HG03575 (cell line): ENCODE measurements around the gene NDUFAF8.

Experiments used
- ATAC-seq: cut with Tn5 transposase; IDR thresholded peaks from one replicate; pipeline ENCODE4 v1.9.1; 2021; ENCODE audit not compliant: unreplicated experiment, insufficient number of reproducible peaks, low FRiP score; ENCODE audit errors: extremely low read depth

The NDUFAF8 gene

DNA sequence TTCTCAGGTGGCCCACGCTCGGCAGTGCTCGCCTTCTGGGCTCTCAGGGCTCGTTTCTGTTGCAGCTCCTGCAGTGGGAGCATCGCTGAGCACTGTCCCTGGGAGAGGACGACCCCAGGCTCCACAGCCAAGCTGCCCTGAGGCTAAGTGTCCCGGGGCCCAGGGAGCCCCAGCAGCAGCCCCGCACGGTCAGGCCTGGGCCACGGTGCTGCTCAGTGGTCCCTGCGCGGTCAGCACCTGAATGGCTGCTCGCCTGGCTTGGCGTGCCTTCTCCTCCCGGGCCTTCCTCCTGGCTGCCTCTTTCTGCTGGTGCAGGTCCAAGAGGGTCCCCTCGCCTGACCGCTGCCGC lies 39.7 kb upstream of the NDUFAF8 start:
- ATAC-seq = no peak

DNA sequence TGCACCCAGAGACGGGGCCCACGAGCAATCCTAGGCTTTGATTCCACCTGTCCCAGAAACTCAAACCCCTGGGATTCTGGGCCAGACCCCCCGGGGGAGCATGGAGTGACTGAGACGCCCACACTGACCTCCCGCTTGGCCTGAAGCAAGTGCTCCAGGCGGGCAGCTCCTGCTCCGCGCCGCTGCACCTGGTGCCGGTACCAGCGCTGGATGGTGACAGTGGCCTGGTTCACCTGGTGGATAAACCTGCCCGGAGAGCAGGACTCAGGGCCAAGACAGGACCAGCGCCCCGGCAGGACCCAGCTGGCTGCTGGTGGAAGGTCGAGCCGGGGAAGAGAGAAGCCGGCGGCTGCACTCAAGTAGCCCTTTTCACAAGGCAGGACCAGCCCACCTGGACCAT lies 38.9 kb upstream of the NDUFAF8 start:
- no peak for ATAC-seq

DNA sequence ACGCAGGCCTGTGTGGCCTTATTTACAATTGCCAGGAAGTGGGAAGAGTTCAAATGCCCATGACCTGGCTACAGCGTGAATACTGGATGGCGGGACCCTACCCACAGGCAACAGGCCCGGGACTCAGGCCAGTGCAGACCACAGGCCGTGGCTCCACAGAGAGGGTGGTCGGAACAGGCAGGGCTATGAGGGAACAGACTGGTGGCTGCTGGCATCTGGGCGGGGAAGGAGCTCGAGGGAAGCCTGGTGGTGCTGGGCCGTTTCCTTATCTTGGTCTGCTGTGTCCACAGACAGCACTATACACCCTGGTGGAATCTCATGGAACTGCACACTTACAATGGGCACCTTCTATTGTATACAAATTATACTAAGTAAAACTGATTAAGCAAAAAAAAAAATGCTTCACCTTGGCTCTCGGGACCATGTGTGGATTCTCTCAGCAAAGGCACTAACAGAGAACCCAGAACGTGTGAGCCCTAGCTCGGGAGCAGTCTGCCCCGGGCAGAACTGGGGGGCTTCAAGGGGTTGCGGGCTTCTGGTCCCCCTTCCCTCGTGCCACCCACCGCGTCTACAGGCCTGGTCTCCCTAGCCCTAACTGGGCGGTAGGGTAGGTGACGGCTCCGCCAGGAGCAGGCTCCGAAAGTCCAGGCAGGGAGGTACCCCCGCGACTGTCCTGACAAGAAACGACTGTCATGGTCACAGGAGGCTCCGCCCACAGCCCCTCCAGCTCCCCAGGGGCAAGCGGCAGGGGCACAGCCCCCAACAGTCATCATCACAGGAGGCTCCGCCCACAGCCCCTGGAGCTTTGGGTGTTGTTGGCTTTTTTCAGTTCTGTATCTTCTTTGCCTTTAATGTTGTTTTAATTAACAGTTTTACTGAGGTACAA lies 38.2 kb upstream of the NDUFAF8 start:
- no peak for ATAC-seq

DNA sequence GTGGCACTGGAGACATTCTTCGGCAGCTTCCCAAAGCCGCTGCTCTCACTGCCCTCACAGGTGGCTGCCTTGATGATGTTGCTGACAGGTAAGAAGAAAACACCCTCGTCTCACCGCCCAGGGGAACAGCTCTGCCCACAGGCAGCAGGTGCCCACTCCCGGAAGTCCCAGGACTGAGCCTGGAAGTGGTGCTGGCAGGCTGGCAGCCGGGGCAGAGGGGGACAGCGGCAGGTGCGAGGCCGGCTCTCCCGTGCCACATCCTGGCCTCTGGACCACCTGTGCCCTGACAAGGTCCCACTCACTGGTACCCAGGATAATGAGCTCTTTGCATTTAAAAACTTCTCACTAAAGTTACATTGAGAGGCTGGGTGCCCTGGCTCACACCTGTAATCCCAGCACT lies 36.8 kb upstream of the NDUFAF8 start:
- ATAC-seq = no peak

DNA sequence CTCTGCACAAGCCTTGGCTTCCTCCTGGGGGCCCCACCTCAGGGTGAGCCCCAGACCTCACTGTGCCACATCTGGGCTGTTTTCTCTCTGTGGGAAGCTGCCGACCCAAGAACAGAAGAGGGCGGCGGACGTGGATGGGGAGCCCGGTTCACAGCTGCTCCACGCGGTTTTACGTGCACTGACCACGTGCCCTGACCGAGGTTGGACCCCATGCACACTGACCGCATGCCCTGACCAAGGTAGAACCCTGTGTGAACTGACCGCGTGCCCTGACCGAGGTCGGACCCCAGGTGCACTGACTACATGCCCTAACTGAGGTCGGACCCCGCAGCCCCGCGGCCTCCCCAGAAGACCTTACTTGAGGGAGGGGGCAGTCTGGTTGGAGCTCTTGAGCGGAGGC lies 36.0 kb upstream of the NDUFAF8 start:
- no peak for ATAC-seq

DNA sequence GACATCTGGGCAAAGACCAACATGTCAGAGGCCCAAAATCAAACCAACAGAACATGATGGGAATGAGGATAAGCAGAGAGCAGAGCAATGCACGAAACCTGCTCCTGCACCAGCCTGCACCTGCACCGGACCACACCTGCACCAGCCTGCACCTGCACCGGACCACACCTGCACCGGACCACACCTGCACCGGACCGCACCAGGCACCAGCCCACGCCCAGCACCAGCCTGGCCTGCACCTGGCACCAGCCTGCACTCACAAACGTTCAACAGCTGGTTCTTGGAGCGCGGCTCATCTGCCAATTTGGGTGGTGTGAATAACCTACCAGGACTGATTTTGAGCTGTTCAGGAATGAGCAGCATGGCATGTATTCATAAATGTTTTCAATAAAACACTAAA lies 34.5 kb upstream of the NDUFAF8 start:
- ATAC-seq = no peak

DNA sequence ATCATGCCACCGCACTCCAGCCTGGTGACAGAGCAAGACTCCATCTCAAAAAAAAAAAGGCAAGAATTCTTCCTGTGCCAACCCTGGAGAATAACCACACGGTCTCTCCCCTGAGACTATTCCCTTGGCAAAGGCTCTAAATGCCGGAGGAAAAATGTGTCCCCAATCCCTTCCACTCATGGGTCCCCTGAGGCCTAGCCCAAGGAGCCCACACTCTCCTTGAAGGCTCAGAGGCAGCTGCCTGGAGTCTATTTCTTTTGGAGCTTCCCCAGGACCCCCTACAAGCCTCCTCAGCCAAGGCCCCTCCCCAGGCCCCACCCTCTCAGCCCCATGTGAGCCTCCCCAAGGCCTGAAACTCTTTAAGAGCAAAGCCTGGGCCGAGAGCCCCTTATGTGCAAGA lies 33.0 kb upstream of the NDUFAF8 start:
- no peak for ATAC-seq

DNA sequence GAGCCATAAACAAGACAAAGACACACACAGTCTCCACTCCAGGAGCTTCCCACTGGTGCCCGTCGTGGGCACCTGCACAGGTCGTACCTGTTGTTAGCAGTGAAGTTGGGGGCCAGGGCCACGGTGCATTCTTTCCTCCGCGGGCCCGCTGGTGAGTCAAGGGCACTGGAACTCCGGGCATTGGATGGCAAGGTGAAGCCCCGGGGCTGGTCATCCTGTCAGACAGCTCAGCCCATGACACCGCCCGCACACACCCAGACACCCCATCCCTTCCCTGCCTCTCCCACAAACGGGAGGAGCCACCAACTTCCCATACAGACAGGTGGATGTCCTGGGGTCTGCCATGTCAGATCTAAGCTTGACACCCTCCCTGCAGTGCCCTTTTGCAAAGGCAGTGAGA lies 32.5 kb upstream of the NDUFAF8 start:
- ATAC-seq = no peak

DNA sequence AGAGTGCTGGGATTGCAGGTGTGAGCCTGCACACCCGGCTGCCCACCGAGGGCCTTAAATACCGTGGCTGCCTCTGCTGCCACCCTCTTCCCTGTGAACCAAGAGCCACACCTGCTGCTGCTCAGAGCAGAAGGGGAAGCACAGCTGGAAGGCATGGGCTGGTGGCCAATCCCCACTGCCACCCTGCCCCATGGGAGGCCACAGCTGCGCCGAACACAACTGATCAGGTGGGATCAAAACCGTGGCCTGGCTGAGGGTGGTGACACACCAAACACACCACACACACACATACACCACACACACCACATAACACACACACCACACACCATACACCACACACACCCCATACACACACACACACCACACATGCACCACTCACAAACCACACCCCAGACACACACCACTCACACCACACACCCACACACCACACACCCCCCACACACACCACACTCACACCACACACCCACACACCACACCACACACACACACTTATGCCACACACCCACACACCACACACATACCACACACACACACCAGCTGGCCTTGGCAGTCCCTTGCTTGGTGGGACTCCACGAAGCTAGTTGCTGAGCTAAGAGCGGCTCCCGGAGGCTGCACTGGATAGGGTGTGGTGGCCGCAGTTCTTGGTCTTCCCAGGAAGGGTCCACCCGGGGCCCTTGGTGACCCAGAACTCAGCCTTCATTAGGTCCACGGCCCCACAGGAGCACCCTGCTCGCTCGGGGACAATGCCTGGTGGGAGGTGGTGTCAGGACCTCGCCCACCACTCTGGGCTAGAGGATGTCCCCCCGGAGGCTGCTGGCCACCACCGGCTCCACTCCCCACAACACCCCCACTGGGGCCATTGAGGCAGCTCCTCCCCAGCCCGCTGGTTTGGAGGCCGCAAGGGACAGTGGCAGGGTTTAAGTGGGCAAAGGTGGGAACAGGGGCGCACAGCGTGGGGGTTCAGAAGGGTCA lies 31.2 kb upstream of the NDUFAF8 start:
- no peak for ATAC-seq

DNA sequence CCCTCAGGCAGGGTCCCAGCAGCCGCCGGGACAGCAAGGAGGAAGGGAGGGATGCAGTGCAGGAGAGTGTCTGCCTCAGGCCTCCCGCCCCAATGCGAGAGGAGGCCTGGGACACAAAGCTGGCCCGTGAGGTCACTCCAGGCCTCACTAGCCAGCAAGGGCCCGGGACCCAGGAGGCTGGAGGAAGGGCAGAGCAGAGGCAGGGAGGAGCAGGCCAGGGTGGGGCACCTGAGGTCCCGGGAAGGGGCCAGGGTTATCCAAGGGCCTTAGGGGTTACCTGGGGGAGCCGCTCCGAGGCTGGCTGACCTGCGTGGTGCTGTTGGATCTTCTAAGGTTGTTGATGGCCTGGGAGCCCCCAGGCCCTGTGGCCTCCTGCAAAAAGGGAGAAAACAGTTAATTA lies 30.5 kb upstream of the NDUFAF8 start:
- ATAC-seq = no peak

DNA sequence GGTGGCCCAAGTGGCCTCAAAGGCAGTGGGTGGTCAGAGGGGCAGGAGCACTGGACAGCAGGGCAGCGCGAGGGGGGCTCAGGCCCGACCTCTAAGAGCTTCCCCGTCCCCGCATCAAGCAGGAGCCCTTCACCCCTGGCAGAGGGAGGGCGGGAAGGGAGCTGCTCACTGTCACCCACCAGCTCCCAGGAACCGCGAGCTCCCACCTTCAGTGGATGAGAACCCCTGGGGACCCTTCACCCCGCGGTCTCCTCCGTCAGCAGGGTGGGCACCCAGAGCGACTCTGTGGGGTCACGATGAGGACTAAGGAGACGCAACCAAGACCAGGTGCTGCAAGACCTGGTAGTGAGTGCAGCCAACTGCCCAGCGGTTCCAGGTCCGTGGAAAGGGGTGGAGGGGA lies 30.0 kb upstream of the NDUFAF8 start:
- no peak for ATAC-seq

DNA sequence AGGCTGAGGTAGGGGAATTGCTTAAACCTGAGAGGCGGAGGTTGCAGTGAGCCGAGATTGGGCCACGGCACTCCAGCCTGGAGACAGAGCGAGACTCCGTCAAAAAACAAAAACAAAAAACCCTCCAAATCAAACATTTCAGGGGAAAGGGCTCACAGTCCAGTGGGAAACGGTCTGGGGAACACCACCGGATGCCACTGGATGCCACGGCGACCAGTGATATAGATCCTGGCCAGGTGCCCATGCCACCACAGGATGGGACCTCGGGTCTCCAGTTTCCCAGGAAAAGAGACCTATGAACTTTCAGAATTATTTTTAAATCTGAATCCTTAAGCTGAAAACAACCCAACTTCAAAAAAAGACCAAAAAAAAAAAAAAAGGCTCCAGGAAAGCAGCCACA lies 28.7 kb upstream of the NDUFAF8 start:
- ATAC-seq = no peak

DNA sequence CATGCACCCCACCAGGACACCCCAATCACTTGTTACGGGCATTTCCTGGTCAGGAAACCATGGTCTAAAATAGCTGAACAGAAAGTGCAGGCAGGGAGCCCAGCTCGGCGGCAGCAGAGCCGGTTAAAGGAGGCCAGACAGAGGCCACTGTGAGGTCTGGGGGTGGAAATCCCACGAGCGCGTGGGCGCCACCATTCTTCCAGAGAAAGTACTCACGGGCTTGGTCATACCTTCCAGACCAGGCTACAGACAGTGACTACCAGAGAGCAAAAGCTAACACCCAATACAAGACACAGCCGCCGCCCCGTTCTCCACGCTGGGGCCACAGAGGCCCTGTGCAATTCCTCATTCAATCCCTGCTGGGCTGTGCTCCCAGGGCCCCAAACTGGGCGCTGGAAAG lies 28.2 kb upstream of the NDUFAF8 start:
- ATAC-seq = no peak

DNA sequence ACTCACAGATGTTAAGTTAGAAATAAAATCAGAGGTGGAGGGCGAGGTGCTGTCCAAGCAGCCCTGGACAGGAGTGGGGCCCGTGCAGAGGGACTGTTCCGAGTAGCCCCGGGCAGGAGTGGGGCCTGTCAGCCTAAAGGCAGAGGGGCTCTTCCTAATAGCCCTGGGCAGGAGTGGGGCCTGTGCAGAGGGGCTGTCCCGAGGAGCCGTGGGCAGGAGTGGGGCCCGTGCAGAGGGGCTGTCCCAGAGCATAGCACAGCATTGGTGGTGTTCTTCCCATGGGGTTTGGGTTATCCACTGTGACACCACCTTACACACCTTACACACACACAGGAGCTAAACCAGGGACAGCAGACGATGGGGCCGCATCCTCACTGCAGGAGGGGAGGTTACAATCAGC lies 26.8 kb upstream of the NDUFAF8 start:
- ATAC-seq = no peak

DNA sequence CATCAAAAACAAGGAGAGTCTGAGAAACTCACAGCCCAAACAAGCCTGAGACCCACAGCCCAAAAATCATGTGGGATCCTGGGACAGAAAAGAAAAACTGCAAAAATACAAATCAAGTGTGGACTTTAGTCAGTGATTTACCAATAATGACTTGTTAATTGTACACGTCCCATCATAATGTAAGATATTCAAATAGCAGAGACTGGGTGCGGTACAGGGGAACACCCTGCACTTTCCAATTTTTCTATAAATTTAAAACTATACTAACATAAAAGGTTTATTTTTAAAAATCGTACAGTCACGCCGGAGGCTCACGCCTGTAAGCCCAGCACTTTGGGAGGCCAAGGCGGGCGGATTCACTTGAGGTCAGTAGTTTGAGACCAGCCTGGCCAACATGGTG lies 25.1 kb upstream of the NDUFAF8 start:
- ATAC-seq = no peak

DNA sequence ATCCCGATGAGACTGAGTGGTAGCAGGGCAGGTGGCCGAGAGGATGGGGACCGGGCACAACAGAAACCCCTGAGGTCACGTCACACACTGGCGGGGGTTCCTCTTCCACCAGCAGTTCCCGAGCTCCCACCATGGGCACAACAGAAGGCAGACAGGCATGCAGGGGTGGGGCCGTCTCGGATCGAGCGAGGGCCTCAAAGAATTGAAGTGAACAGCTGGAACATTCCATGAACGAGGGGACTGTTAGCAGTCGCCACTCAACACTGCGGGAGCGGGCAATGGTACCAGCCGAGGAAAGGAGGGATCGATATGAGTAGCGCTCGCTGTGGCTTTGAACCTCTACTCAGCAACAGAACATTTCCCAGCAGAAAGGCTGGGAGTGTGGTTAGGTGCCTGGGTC lies 21.6 kb upstream of the NDUFAF8 start:
- ATAC-seq = no peak

DNA sequence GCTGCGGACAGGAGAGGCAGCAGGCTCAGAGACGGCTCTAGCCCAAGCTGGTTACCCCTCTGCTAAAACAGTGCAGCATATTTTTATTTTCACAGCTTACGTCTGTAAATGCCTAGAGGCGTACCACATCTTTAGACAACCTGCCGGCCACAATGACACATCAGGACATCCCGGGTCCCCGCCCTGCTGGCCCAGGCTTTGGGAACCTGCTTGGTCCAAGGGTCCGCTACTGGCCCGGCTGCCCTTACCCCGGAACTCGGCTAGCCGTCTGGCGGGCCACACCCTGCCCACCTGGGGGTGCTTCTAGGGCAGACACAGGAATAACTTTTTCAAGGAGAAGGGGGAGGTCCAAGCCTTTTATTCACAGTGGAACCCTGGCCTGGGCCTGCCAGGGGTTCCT lies 20.7 kb upstream of the NDUFAF8 start:
- no peak for ATAC-seq

DNA sequence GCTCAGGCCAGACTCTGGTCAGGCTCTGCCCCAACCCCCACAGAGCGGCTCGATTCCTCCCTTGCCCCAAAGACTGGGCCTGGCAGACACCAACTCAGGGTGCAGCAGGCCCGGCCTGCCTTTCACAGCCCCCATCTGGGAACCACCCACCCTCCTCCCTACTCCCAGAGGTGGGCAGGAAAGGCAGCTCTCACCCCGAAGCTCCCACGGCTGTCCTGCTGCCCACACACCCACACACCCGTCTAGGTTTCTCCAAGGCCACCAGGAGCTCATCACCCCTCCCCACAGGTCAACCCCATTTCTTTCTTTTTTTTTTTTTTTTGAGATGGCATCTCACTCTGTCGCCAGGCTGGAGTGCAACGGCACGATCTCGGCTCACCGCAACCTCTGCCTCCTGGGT lies 20.1 kb upstream of the NDUFAF8 start:
- ATAC-seq = no peak

DNA sequence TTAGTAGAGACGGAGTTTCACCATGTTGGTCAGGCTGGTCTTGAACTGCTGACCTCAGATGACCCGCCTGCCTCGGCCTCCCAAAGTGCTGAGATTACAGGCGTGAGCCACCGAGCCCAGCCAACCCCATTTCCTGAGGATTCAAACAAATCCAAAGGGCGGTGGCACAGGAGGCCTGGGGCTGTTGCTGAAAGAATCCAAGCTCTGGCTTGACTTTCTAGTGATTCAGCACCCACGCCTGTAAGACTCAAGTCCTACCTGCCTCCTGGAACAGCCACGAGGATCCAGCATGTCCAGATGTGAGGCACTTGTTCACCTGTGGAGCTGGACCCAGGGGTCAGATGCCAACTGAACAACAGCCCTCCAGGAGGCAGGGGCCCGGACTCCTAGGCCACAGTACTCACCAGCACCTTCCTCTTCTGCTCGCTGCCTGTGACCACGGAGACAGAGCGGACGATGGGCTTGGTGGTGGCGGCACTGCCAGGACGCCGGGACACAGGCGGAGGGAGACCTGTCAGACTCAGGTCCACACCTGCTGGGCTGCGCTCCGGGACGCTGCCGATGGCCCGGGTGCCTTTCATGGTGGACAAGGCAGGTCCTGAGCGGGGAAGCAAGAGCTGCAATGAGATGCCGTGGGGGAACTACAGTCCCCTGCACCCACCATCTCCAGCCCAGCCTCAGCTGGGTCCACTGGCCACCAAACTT lies 19.5 kb upstream of the NDUFAF8 start:
- no peak for ATAC-seq
